Peyer's patch (tissue), 4 donors: ENCODE data around the gene CAP1. TPM values are rescaled to one million over a fixed set of nuclear protein-coding genes. Genes with fewer than 3 reads are reported as not detected.

ENCODE experiments used
- DNase-seq, 3 donors: peaks; one replicate each; pipeline ENCODE4 v3.0.0-alpha.2; 2017 to 2019
- H3K27ac ChIP-seq, 4 donors: fragments of 200-600 bp; sonication (generic); one replicate each; pipeline ENCODE4 v1.5.1; 2016 to 2019
- H3K27me3 ChIP-seq, 2 donors: fragments of 200-600 bp; sonication (generic); one replicate each; pipeline ENCODE4 v1.5.1; 2019
- H3K36me3 ChIP-seq, 3 donors: fragments of 200-600 bp; sonication (generic); one replicate each; pipeline ENCODE4 v1.5.1; 2016 to 2019
- H3K4me1 ChIP-seq, 4 donors: fragments of 200-600 bp; sonication (generic); one replicate each; pipeline ENCODE4 v1.5.1; 2016 to 2019
- H3K4me3 ChIP-seq, 4 donors: fragments of 200-600 bp; sonication (generic); 1 replicate in 3 of 4; 2 replicates in 1 of 4; pipeline ENCODE4 v1.5.1; 2016 to 2019; ENCODE audit warnings: mild to moderate bottlenecking in 1 of 4
- H3K9me3 ChIP-seq, 4 donors: fragments of 200-600 bp; sonication (generic); one replicate each; pipeline ENCODE4 v1.5.1; 2016 to 2019; ENCODE audit warnings: mild to moderate bottlenecking in 1 of 4
- POLR2A ChIP-seq, 2 donors: fragments of 450-650 bp; IDR thresholded peaks; one replicate each; pipeline ENCODE4 v1.5.1; 2017; ENCODE audit warnings: antibody characterized with exemption in 2 of 2, mild to moderate bottlenecking in 2 of 2, moderate library complexity in 2 of 2
- total RNA-seq, 4 donors: library from RNA; depleted of rRNA; stranded (reverse); fragments of >200 nt; gene quantifications; one replicate each; pipeline ENCODE4 v1.1.0, GENCODE V29; 2016
- TF ChIP-seq, protein P1 (sequence below), 6 experiments: fragments of 450-650 bp in 4 of 6; fragments of 200-600 bp in 2 of 6; sonication (generic) in 1 of 6; IDR thresholded peaks; one replicate each; pipeline ENCODE4 v1.5.1; 2017 to 2019; ENCODE audit warnings: antibody characterized with exemption in 6 of 6, mild to moderate bottlenecking in 3 of 6, moderate library complexity in 1 of 6

Gene CAP1
- total RNA-seq, 4 donors from 2014 or later: 135 to 229 (median 182) TPM

DNA sequence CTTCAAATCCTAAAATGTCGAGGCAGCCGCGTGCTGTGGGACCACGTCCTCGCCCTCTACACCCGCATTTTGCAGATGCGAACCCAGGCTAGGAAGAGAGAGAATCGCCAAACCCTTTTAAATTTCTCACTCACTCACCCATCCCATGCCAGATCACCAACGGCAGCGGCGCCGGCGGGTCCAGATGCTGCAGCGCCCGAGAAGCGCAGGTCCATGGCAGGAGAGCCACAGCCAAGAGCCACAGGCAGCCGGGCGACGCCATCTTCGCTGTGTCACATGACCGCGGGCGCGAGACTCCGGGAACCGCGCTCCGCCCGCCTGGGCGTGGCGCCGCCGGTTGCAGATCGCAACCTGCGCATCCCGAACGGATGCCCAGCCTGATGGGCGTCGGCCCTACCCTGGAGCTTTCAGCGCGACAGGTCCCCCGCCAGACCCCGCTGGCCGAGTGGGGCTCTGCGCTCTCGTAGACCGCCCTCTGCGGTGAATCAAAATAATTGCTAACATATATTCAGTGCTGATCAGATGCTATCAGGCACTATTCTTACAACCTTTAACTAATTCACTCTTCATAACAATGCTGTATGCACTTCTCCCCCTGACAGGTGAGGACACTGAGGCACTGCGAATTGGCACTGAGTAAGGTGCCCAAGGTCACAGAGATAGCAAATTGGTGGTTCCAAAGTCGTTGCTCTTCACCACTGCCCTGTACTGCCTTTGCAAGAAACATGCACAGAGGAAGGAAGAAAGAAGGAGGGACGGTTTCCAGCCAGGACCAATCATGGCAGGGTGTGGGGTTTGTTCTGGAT is 56.7 kb downstream of the CAP1 start, which contains the start of gene PPT1:
Gene PPT1 (minus strand): TSS at position 276 of the 806 bp plus-strand sequence. CDS start 14 bp downstream, at position 262.
- peak within 1 kb of the TSS; percentile 55 to 85 (median 56) for H3K4me3 ChIP-seq

DNA sequence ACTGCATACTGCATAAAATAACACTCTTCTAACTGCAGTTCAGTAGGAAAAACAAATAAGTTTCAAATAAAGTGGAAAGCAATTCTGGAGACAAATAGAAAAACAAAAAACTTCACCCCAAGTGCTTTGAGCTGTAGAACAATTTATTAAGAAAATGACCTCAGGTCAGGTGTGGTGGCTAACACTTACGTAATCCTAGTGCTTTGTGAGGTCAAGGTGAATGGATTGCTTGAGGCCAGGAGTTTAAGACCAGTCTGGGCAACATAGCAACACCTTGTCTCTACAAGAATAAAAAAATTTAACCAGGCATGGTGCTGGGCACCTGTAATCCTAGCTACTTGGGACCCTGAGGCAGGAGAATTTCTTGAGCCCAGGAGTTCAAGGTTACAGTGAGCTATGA is 61.5 kb downstream of the CAP1 start:
- no peaks in the 10 kb centered on the region for H3K9me3 ChIP-seq
- no peak overlapping the region for H3K27ac ChIP-seq
- H3K36me3 ChIP-seq: no peaks in the 10 kb centered on the region
- H3K4me1 ChIP-seq: peaks cover 0 to 5% (median 0%) of the 10 kb centered on the region in 4 donors
- DNase-seq: no peak
- H3K27me3 ChIP-seq: no peaks in the 10 kb centered on the region
- no peak for TF ChIP-seq POLR2A (IDR thresholded peaks at IDR 0.05)
- TF ChIP-seq, protein P1, sequence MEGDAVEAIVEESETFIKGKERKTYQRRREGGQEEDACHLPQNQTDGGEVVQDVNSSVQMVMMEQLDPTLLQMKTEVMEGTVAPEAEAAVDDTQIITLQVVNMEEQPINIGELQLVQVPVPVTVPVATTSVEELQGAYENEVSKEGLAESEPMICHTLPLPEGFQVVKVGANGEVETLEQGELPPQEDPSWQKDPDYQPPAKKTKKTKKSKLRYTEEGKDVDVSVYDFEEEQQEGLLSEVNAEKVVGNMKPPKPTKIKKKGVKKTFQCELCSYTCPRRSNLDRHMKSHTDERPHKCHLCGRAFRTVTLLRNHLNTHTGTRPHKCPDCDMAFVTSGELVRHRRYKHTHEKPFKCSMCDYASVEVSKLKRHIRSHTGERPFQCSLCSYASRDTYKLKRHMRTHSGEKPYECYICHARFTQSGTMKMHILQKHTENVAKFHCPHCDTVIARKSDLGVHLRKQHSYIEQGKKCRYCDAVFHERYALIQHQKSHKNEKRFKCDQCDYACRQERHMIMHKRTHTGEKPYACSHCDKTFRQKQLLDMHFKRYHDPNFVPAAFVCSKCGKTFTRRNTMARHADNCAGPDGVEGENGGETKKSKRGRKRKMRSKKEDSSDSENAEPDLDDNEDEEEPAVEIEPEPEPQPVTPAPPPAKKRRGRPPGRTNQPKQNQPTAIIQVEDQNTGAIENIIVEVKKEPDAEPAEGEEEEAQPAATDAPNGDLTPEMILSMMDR (IDR thresholded peaks at IDR 0.05): no peak
- no peak overlapping the region for H3K4me3 ChIP-seq

More for the DNA sequence above, 56.7 kb downstream of the CAP1 start, which contains the start of gene PPT1:
- TF ChIP-seq, protein P1 (IDR thresholded peaks at IDR 0.05): peak in 1 of 6 experiments; percentile 24
- peak in 1 of 2 donors; percentile 21 for TF ChIP-seq POLR2A (IDR thresholded peaks at IDR 0.05)
- Histone ChIP-seq H3K4me1 (peaks cover 0 to 13% (median 0%) of the 10 kb centered on the region in 4 donors), H3K9me3 (no peaks in the 10 kb centered on the region), H3K27ac (peak within 1 kb of the TSS; percentile 15 to 75 (median 60)), H3K27me3 (no peaks in the 10 kb centered on the region), H3K36me3 (peaks cover 0 to under 1% (median 0%) of the 10 kb centered on the region in 3 donors)
- peak; percentile 83 to 91 (median 87) for DNase-seq

DNA sequence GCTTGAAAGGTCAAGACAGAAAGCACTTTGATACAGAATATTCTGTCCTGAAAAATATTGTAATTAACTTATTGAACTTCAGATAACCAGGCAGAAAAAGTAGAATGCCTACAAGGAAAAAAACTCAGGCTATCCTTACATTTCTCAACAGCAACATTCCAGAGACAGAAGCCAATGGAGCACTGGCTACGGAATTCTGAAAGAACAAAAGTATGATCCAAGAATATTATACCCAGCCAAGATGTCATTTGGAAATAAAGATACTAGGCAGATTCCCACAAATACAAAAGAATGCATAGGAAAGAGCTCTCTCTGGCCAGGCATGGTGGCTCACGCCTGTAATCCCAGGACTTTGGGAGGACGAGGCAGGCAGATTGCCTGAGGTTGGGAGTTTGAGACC is 62.4 kb downstream of the CAP1 start:
- H3K9me3 ChIP-seq: no peaks in the 10 kb centered on the region
- no peak overlapping the region for H3K27ac ChIP-seq
- H3K36me3 ChIP-seq: no peaks in the 10 kb centered on the region
- no peaks in the 10 kb centered on the region for H3K27me3 ChIP-seq
- H3K4me3 ChIP-seq: no peak overlapping the region
- no peak for DNase-seq
- no peaks in the 10 kb centered on the region for H3K4me1 ChIP-seq
- TF ChIP-seq POLR2A (IDR thresholded peaks at IDR 0.05): no peak
- TF ChIP-seq, protein P1 (IDR thresholded peaks at IDR 0.05): no peak

DNA sequence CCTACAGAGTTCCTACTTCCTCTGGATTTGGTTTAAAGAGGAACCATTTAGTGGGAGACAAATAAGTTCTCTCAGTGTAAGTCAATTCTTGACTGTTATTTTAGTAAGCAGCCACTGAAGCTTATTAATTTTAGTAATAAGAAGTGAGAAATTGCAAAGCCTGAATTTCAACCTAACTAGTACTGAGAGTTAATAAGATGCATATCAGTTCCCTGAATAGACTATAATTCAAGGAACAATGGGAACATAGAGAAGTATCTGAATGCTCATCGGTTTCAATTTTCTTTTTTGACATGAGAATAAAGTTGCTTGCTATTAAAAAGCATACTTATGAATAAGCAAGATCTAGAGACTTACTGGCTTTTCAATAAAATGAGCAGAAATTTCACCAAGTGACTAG is 64.5 kb downstream of the CAP1 start:
- TF ChIP-seq, protein P1 (IDR thresholded peaks at IDR 0.05): no peak
- no peak for TF ChIP-seq POLR2A (IDR thresholded peaks at IDR 0.05)
- Histone ChIP-seq H3K4me3 (no peak overlapping the region), H3K4me1 (no peaks in the 10 kb centered on the region), H3K9me3 (peaks cover 0 to 6% (median under 1%) of the 10 kb centered on the region in 4 donors), H3K36me3 (no peaks in the 10 kb centered on the region), H3K27me3 (no peaks in the 10 kb centered on the region), H3K27ac (no peak overlapping the region)
- DNase-seq: no peak

DNA sequence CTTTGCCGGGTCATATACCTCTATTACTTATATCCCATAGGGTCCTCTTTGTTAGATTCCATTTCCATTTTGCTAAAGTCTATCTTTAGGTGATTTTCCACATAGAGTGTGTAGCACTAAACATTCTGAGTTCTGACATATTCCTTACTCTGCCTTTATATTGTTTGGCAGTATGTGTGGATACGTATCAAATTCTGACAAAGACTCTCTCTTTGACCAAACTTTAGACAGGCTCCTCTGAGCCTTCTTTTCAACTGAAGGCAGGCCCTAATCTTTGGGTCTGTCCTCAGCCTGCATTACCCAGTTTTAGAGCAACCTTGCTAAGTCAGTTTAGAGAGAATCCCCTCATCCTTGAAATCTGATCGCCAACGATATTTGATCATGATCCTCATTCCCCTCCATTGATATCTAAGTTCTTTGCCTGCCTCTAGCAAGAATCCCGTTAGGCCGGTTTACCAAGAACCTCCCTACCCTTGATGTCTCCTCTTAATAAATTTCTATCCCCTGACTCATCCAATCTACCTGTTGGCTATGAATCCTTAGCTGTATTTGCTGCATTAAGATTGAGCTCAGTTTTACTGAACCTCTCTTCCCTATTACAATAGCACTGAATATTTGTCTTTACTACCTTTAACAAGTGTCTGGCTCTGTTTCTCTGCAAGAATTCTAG is 66.9 kb downstream of the CAP1 start:
- no peaks in the 10 kb centered on the region for H3K36me3 ChIP-seq
- H3K27ac ChIP-seq: no peak overlapping the region
- no peaks in the 10 kb centered on the region for H3K27me3 ChIP-seq
- H3K9me3 ChIP-seq: peaks cover 0 to 20% (median 4%) of the 10 kb centered on the region in 4 donors
- TF ChIP-seq, protein P1 (IDR thresholded peaks at IDR 0.05): no peak
- no peak for TF ChIP-seq POLR2A (IDR thresholded peaks at IDR 0.05)
- no peaks in the 10 kb centered on the region for H3K4me1 ChIP-seq
- no peak overlapping the region for H3K4me3 ChIP-seq
- no peak for DNase-seq
